Activated naive CD4-positive, alpha-beta T cell treated with anti-CD3 and anti-CD28 coated beads, Interleukin-2, amount 50 U/mL, for 24 hours (primary cell): ENCODE data around the gene SAFB2.

ENCODE experiments used
- H3K27ac Mint-ChIP-seq: one replicate; pipeline ENCODE4 v1.8.0; 2021; ENCODE audit warnings: mild to moderate bottlenecking, mixed read lengths
- H3K27me3 Mint-ChIP-seq: one replicate; pipeline ENCODE4 v1.8.0; 2021; ENCODE audit warnings: mixed read lengths
- H3K36me3 Mint-ChIP-seq: one replicate; pipeline ENCODE4 v1.8.0; 2021; ENCODE audit warnings: mixed read lengths
- H3K4me1 Mint-ChIP-seq: one replicate; pipeline ENCODE4 v1.8.0; 2021; ENCODE audit warnings: mixed read lengths
- H3K4me3 Mint-ChIP-seq: one replicate; pipeline ENCODE4 v1.8.0; 2021; ENCODE audit warnings: mild to moderate bottlenecking, mixed read lengths
- H3K9me3 Mint-ChIP-seq: one replicate; pipeline ENCODE4 v1.8.0; 2021; ENCODE audit warnings: mixed read lengths

SAFB2 gene

DNA sequence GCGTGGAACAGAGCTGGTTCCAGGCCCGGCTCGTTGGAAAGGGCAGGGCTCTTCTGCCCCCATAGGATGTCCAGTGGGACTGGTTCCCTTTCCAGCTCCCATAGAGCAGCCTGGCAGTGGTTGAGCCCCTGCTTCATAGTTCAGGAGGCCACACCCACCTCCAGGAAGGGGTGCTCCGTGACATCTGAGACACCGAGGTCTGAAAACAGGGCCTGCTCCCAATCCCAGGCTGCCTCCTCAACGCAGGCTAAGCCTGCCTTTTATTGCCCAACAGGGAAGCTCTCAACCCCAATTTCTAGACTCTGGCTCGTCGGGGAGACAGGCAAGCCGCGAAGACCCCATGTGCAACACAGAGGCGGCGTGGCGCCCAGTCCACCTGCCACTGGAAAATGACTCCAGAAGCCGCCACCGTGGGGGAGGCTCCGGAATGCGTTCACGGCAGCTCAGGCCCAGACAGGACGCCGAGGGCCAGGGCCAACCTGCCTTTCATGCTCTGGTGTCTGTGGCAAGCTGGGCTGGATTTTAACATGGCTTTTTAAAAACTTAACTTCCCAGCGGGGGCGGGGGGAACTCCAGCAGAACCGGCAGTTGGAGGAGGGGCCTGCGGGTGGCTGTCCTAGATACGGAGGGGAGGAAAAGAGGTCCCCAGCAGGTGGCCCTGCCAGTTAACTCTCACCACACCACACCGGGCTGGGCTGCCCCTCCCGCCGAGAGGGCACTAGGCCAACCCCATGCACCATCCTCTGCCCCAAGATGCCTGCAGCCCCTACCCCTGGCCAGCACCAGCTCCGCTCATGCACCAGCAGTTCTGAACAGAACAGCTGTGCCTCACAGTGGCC, 36.9 kb downstream of the SAFB2 start:
- peaks cover 1% of the 10 kb centered on the region for H3K36me3 Mint-ChIP-seq

DNA sequence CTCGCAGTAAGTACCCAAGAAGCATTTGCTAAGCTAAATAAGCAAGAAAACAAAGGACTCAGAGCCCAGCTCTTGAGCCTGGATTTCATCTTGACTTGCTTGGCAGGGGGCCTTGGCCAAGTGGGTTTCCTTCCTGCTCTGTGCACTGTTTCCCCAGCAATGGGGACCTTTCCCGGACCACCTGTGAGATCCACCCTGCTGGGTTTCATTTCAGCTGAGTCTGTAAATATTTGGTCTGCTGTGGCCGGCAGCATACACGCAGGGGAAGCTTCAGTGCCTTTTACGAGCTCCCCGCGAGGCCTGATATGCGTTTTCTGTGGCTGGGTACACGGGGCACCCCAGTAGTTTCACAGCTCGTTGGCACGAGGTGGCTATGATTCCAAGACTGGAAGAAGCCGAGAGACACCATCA, 42.4 kb downstream of the SAFB2 start:
- no peaks in the 10 kb centered on the region for H3K9me3 Mint-ChIP-seq
- no peaks in the 10 kb centered on the region for H3K36me3 Mint-ChIP-seq
- H3K4me3 Mint-ChIP-seq = no peak overlapping the region
- peaks cover 9% of the 10 kb centered on the region for H3K4me1 Mint-ChIP-seq
- no peak overlapping the region for H3K27ac Mint-ChIP-seq
- no peaks in the 10 kb centered on the region for H3K27me3 Mint-ChIP-seq

More for the DNA sequence above, 36.9 kb downstream of the SAFB2 start:
- Mint-ChIP-seq H3K9me3 (no peaks in the 10 kb centered on the region), H3K27me3 (no peaks in the 10 kb centered on the region), H3K27ac (peak overlapping the region; percentile 76), H3K4me1 (peaks cover 11% of the 10 kb centered on the region), H3K4me3 (peak overlapping the region; percentile 26)

DNA sequence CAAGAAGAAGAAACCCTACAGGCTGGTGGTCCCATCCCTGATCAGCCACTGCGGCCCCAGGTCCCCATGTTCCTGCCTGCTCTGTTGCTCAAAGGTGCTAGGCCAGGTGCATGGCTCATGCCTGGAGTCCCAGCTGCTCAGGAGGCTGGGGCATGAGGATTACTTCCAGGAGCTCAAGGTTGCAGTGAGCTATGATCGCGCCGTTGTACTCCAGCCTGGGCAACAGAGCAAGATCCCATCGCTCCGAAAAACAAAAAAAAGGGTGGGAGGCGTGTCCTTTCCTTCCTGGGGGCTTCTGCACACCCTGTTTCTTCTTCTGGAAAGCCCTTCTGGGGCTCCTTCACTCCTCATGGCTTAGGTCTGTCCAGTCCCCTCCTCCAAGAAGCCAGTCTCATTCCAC, 42.9 kb downstream of the SAFB2 start:
- no peak overlapping the region for H3K27ac Mint-ChIP-seq
- no peaks in the 10 kb centered on the region for H3K36me3 Mint-ChIP-seq
- no peaks in the 10 kb centered on the region for H3K9me3 Mint-ChIP-seq
- no peaks in the 10 kb centered on the region for H3K27me3 Mint-ChIP-seq
- H3K4me1 Mint-ChIP-seq = peaks cover 9% of the 10 kb centered on the region
- H3K4me3 Mint-ChIP-seq = no peak overlapping the region

DNA sequence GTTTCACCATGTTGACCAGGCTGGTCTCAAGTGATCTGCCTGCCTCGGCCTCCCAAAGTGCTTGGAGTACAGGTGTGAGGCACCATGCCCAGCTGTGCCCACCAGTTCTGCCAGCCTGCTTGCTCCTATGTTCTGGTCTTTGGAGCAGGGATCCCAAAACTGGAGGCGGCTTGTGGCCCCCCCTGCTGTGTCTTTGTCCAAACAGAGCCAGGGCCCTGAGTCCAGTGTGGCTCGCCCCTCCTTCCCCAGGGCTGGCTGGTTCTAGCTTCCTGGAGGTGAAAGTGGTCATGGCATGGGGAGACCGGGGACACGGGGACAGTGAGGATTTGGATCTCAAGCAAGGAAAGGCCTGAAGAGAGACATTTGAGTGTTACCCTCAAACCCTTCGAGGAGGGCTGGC, 43.3 kb downstream of the SAFB2 start:
- H3K27me3 Mint-ChIP-seq = no peaks in the 10 kb centered on the region
- no peaks in the 10 kb centered on the region for H3K9me3 Mint-ChIP-seq
- H3K4me1 Mint-ChIP-seq = peaks cover 9% of the 10 kb centered on the region
- H3K27ac Mint-ChIP-seq = no peak overlapping the region
- H3K36me3 Mint-ChIP-seq = no peaks in the 10 kb centered on the region
- H3K4me3 Mint-ChIP-seq = no peak overlapping the region

DNA sequence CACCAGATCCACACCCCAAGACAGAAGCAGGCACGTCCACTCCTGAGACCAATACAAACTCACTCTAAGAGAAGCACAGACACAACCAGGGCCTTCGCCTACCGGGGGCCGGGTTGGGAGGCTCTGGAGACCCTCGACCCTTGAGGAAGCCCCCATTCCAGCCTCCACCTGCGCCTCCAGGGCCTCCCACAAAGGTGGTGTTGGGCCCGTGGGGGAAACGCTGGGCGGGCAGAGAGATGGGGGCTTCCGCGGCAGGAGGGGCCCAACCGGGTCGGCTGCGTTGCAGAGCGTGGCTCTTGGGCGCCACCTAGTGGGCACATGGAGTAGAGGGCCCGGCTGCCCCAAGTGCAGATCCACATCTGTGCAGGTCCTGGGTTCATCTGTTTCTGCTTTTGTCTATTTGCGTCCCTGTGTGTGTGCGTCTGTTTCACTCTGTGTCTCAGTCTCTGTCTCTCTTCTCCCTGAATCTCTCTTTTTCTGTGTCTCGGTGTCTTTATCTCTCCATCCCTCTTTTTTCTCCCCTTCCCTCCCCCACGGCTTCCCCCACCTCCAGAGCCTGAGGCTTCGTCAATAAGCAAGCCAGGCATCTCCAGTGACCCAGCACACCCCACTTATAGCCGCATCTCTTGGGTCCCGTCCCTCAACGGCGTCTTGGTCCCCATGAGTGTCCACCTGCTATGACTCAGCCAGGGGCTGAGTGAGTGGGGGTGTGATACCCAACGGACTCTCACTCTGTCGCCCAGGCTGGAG, 44.3 kb downstream of the SAFB2 start:
- Mint-ChIP-seq H3K9me3 (no peaks in the 10 kb centered on the region), H3K4me3 (no peak overlapping the region), H3K27ac (no peak overlapping the region), H3K36me3 (no peaks in the 10 kb centered on the region), H3K27me3 (no peaks in the 10 kb centered on the region), H3K4me1 (peaks cover 9% of the 10 kb centered on the region)

DNA sequence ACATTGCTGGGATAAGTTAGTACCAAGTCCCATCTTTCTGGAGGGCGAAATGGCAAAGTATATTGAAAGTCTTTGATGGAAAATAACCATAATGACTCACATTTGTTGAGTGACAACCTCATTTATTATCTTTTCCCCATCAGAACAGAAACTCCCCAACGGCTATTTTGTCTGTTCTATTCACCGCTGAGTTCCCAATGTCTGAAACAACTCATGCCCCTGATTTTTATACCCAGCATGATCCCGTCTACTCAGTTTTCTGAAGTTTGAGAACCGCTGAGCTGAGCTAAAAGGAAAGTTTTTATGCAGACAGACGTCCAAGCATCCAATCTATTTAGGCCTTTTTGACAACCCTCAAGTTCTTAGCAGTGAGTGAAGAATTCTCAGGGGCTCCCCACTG, 47.0 kb downstream of the SAFB2 start:
- Mint-ChIP-seq H3K9me3 (no peaks in the 10 kb centered on the region), H3K27me3 (no peaks in the 10 kb centered on the region), H3K27ac (no peak overlapping the region), H3K4me3 (no peak overlapping the region), H3K4me1 (peaks cover 9% of the 10 kb centered on the region), H3K36me3 (no peaks in the 10 kb centered on the region)

DNA sequence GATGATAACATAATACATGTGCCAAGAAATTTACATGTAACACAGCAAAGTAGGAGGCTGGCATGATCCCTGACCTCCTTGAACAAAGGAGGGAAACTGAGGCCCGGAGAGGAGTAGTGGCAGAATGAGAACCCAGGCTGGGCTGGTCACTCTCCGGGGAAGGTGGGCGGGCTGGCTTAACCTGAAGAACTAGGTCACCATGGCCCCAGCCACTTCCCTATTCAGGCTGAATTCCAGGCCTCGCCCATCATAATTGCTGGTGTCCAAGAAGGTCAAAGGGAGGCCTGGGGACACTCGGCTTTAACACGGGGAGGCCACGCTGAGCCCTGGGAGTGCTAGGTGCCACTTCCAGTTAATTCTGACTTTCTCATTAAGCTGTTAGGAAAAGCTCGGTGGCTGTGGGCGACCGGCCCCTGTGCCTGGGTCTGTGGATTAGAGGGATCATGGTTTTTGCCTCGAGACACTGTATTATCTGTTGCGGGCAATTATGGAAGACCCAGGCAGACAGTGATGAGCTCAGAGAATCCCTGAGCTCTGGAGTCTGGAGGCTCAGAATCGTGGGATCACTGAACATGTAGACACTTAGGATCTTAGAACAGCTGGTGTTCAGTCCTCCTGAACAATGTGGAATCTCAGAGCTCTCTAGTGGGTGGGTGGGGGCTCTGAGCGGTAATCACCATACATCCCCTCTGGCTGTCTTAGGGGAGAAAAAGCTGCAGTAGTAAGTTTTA, 49.9 kb downstream of the SAFB2 start:
- no peak overlapping the region for H3K4me3 Mint-ChIP-seq
- no peaks in the 10 kb centered on the region for H3K36me3 Mint-ChIP-seq
- H3K4me1 Mint-ChIP-seq = peaks cover 1% of the 10 kb centered on the region
- no peak overlapping the region for H3K27ac Mint-ChIP-seq
- H3K9me3 Mint-ChIP-seq = no peaks in the 10 kb centered on the region
- peaks cover 6% of the 10 kb centered on the region for H3K27me3 Mint-ChIP-seq

DNA sequence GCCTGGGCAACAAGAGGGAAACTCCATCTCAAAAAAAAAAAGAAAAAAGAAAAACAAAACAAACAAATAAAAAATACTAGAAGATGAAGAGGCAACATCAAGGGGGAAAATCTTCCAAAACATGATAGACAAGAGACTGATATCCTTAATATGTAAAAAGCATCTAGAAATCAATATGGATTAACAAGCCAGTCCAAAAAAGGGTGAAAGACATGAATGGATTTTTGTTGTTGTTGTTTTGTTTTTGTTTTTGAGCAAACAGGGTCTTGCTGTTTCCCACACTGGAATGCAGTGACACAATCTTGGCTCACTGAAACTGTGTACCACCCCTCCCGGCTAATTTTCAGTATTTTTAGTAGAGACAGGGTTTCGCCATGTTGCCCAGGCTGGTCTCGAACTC, 50.8 kb downstream of the SAFB2 start:
- H3K4me1 Mint-ChIP-seq = no peaks in the 10 kb centered on the region
- no peak overlapping the region for H3K4me3 Mint-ChIP-seq
- H3K27me3 Mint-ChIP-seq = peaks cover 6% of the 10 kb centered on the region
- no peaks in the 10 kb centered on the region for H3K36me3 Mint-ChIP-seq
- H3K27ac Mint-ChIP-seq = peak overlapping the region; percentile 30
- no peaks in the 10 kb centered on the region for H3K9me3 Mint-ChIP-seq

DNA sequence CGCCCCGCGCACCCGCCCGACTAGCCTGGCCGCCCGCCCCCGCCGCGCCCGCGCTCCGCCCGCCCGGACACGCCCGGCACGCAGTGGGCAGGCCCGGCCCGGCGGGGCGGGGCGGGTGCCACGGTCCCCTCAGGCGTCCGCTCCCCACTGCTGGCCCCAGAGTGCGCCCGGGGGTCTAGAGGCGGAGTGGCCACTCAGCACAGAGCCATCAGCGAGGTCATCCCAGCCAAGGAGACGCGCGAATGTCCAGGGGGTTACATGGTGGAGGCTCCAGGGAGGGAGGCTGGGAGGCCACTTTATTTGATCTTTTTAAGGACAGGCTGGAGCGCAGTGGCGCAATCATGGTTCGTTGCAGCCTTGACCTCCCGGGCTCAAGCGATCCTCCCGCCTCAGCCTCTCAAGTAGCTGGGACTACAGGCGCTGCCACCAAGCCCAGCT, 54.6 kb downstream of the SAFB2 start:
- no peaks in the 10 kb centered on the region for H3K9me3 Mint-ChIP-seq
- no peak overlapping the region for H3K27ac Mint-ChIP-seq

DNA sequence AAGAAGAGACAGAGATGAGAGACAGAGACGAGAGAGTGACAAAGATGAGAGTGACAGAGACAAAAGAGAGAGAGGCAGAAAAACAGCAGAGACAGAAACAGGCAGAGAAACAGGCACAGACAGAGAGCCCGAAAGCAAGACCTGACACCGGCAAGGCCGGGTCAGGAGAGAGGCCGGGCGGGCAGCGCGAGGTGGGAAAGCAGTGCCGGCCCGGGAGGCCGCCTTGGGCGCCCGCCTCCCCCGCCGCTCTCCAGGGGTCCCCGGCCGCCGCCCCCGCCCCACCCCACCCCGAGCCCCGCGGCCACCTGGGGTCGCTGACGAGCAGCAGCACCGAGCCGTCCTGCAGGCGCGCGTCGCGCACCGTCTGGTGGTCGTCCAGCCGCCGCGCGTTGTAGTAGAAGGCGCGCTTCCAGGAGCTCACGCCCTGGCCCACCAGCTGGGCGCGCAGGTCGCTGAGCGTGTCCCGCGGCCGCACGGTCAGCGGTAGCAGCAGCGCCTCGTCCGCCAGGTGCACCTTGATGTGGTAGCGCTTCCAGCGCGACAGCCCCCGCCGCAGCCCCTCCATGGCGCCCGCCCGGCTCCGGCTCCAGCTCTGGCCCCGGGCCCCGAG, 55.1 kb downstream of the SAFB2 start, which contains the start of gene TINCR:
Gene TINCR, minus strand, starts transcription at position 594 of the 610 bp plus-strand sequence.
- Mint-ChIP-seq H3K36me3 (no peaks in the 10 kb centered on the region), H3K27me3 (peaks cover 10% of the 10 kb centered on the region), H3K4me1 (no peaks in the 10 kb centered on the region), H3K27ac (no peak within 1 kb of the TSS), H3K4me3 (no peak within 1 kb of the TSS), H3K9me3 (no peaks in the 10 kb centered on the region)

More for the DNA sequence above, 54.6 kb downstream of the SAFB2 start:
- H3K4me1 Mint-ChIP-seq = no peaks in the 10 kb centered on the region
- H3K4me3 Mint-ChIP-seq = no peak overlapping the region
- no peaks in the 10 kb centered on the region for H3K36me3 Mint-ChIP-seq
- peaks cover 10% of the 10 kb centered on the region for H3K27me3 Mint-ChIP-seq

DNA sequence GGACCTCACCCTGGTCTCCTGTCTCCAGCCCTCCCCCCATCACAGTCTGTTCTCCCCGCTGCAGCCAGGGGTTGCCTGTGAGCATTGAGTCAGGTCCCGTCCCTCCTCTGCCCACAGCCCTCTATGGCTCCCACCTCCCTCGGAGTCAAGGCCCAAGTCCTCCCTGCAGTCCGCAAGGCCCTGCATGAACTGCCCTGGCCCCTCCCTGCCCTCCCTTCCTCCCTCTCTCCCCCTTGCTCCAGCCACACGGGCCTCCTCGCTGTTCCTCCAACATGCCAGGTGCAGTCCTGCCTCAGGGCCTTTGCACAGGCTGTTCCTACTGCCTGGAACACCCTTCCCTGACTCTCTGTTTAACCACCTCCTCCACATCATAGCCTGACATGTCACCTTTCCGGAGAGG, 57.6 kb downstream of the SAFB2 start:
- H3K9me3 Mint-ChIP-seq = peaks cover 3% of the 10 kb centered on the region
- H3K27me3 Mint-ChIP-seq = peaks cover 13% of the 10 kb centered on the region
- H3K4me1 Mint-ChIP-seq = no peaks in the 10 kb centered on the region
- no peak overlapping the region for H3K27ac Mint-ChIP-seq
- no peak overlapping the region for H3K4me3 Mint-ChIP-seq
- H3K36me3 Mint-ChIP-seq = peaks cover 4% of the 10 kb centered on the region

DNA sequence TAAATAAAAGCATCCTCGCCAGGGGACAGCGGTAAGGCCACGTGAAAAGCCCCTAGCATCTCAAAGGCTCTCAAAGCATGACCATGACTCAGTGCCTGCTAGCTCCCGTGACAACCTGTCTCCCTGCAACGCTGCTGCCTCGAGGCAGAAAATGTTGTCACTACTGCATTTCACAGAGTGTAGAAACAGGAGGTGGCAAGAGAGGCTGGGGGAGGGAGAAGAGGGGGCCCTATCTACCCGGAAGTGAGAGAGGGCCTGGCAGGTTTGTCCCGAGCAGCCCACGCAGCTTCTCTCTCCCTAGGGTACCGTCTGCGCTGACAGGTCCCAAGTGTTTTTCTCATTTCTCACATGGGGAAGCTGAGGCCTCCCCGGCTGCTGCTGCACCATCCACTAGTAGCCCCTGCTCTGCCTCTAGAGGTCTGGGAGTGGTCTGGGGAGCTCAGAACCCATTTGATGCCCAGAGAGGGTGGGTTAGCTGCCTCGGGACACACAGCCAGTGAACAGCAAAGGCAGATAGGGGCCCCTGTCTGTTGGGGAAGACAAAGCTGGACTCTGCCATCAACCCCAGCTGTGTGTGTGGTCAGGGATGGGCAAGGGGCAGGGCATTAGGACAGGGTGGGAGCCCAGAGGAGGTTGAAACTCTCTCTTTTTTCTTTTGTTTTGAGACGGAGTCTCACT, 58.5 kb downstream of the SAFB2 start:
- Mint-ChIP-seq H3K27ac (no peak overlapping the region), H3K27me3 (peaks cover 11% of the 10 kb centered on the region), H3K36me3 (peaks cover 4% of the 10 kb centered on the region), H3K9me3 (peaks cover 3% of the 10 kb centered on the region), H3K4me1 (no peaks in the 10 kb centered on the region), H3K4me3 (no peak overlapping the region)

DNA sequence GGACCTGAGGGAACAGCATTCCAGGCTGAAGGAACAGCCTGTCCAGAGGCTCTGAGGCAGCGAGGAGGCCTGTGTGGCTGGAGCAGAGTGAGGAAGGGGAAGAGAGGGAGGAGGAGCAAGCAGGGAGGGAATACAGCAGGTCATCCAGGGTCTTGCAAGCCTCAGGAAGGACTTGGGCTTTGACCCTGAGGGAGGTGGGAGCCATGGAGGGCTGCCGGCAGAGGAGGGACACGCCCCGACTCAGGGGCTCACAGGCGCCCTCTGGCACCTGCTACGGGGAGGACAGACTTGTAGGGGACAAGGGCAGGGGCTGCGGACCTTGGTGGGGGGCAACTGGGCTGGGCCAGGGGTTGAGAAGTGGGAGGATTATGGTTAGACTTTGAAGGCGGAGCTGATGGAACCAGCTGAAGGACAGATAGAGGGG, 59.6 kb downstream of the SAFB2 start:
- H3K4me1 Mint-ChIP-seq = no peaks in the 10 kb centered on the region
- H3K36me3 Mint-ChIP-seq = peaks cover 4% of the 10 kb centered on the region
- H3K27me3 Mint-ChIP-seq = peaks cover 9% of the 10 kb centered on the region
- peaks cover 3% of the 10 kb centered on the region for H3K9me3 Mint-ChIP-seq
- H3K27ac Mint-ChIP-seq = no peak overlapping the region
- H3K4me3 Mint-ChIP-seq = no peak overlapping the region

DNA sequence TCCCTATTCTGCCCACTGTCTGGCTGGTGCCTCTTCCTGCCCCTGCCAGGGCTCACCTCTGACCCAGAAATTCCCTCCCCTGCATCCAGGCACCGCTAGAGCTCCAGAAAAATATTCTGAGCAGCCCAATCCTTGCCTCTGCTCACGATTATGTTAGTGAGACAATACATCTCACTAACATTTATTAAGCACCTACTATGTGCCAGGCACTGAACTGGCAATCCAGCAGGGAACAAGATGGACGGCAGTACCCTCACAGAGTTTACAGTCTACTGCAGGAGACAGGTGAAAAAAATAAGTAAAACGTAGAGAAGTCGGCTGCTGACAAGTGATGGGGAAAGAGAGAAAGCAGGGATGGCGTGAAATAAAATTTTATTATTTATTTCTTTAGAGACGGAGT, 60.3 kb downstream of the SAFB2 start:
- peaks cover 4% of the 10 kb centered on the region for H3K36me3 Mint-ChIP-seq
- peaks cover 8% of the 10 kb centered on the region for H3K27me3 Mint-ChIP-seq
- no peak overlapping the region for H3K27ac Mint-ChIP-seq
- peaks cover 3% of the 10 kb centered on the region for H3K9me3 Mint-ChIP-seq
- no peaks in the 10 kb centered on the region for H3K4me1 Mint-ChIP-seq
- H3K4me3 Mint-ChIP-seq = no peak overlapping the region

DNA sequence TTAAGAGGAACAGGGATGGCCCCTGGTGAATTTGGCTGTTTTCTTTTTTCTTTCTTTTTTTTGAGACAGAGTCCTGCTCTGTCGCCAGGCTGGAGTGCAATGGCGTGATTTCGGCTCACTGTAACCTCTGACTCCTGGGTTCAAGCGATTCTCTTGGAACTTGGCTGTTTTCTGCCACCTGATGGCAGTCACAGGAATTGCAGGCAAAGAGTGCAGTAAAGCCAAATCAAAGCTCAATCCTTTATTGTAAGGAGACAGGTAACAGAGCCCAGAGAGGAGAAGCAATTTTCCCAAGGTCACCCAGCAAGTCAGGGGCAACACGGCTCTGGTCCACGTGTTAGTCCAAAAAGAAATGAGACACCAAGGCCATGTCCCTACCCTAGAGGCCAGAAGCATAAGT, 61.0 kb downstream of the SAFB2 start:
- H3K4me3 Mint-ChIP-seq = no peak overlapping the region
- H3K36me3 Mint-ChIP-seq = peaks cover 4% of the 10 kb centered on the region
- no peak overlapping the region for H3K27ac Mint-ChIP-seq
- H3K27me3 Mint-ChIP-seq = peaks cover 10% of the 10 kb centered on the region
- H3K4me1 Mint-ChIP-seq = no peaks in the 10 kb centered on the region
- H3K9me3 Mint-ChIP-seq = peaks cover 3% of the 10 kb centered on the region
